Activated CD8-positive, alpha-beta memory T cell treated with anti-CD3 and anti-CD28 coated beads, Interleukin-2, amount 50 U/mL, for 24 hours (primary cell): ENCODE measurements around the gene CDRT15L2.
"Not testable (repeated sequence)": the region's sequence is repeated elsewhere in the genome, so short reads cannot be mapped to it uniquely, and the experiment has no call there.

Source experiments
- DNase-seq: peaks from one replicate; pipeline ENCODE4 v3.0.0-alpha.2; 2020; ENCODE audit errors: extremely low read depth

The CDRT15L2 gene

GRCh38 chr17:20579424-20579823 lies at the start of gene CDRT15L2:
TSS of gene CDRT15L2 (plus strand) at chr17:20579724. CDS start at chr17:20579744, 20 bp downstream.
- not testable (repeated sequence) for DNase-seq

- not testable (repeated sequence) for DNase-seq
These were observed 49.4 kb upstream of the CDRT15L2 start for GRCh38 chr17:20530104-20530503.

- not testable (repeated sequence) for DNase-seq
These were observed 46.9 kb upstream of the CDRT15L2 start for GRCh38 chr17:20532544-20533090.

- DNase-seq, result not testable (repeated sequence)
These were observed 46.3 kb upstream of the CDRT15L2 start for GRCh38 chr17:20533206-20533605.

- not testable (repeated sequence) for DNase-seq
These were observed 44.6 kb upstream of the CDRT15L2 start for GRCh38 chr17:20534711-20535550.

GRCh38 chr17:20540414-20540813 lies 39.1 kb upstream of the CDRT15L2 start:
- not testable (repeated sequence) for DNase-seq

- DNase-seq, result not testable (repeated sequence)
These were observed 38.7 kb upstream of the CDRT15L2 start for GRCh38 chr17:20540865-20541264.

- DNase-seq, result not testable (repeated sequence)
These were observed 37.5 kb upstream of the CDRT15L2 start for GRCh38 chr17:20541853-20542546.

GRCh38 chr17:20547923-20548322 lies 31.6 kb upstream of the CDRT15L2 start:
- DNase-seq, result not testable (repeated sequence)

GRCh38 chr17:20552920-20553319 lies 26.6 kb upstream of the CDRT15L2 start:
- not testable (repeated sequence) for DNase-seq

GRCh38 chr17:20554728-20555127 lies 24.8 kb upstream of the CDRT15L2 start:
- DNase-seq, result not testable (repeated sequence)

GRCh38 chr17:20555135-20556010 lies 24.2 kb upstream of the CDRT15L2 start:
- DNase-seq, result not testable (repeated sequence)

GRCh38 chr17:20558096-20558495 lies 21.4 kb upstream of the CDRT15L2 start:
- not testable (repeated sequence) for DNase-seq

- not testable (repeated sequence) for DNase-seq
These were observed 20.5 kb upstream of the CDRT15L2 start for GRCh38 chr17:20559018-20559417.

- DNase-seq, result no peak
These were observed 16.9 kb upstream of the CDRT15L2 start for GRCh38 chr17:20562587-20562986.

- DNase-seq, result not testable (repeated sequence)
These were observed 14.3 kb upstream of the CDRT15L2 start for GRCh38 chr17:20565245-20565644.

- DNase-seq, result no peak
These were observed 13.8 kb upstream of the CDRT15L2 start for GRCh38 chr17:20565711-20566110.

- DNase-seq, result not testable (repeated sequence)
These were observed 12.8 kb upstream of the CDRT15L2 start for GRCh38 chr17:20566736-20567135.

- not testable (repeated sequence) for DNase-seq
These were observed 12.1 kb upstream of the CDRT15L2 start for GRCh38 chr17:20567421-20567820.

GRCh38 chr17:20568604-20569003 lies 10.9 kb upstream of the CDRT15L2 start:
- DNase-seq, result not testable (repeated sequence)

GRCh38 chr17:20571653-20572052 lies 7.9 kb upstream of the CDRT15L2 start:
- DNase-seq, result not testable (repeated sequence)
